ENCODE data around the gene PIGL.

DNA sequence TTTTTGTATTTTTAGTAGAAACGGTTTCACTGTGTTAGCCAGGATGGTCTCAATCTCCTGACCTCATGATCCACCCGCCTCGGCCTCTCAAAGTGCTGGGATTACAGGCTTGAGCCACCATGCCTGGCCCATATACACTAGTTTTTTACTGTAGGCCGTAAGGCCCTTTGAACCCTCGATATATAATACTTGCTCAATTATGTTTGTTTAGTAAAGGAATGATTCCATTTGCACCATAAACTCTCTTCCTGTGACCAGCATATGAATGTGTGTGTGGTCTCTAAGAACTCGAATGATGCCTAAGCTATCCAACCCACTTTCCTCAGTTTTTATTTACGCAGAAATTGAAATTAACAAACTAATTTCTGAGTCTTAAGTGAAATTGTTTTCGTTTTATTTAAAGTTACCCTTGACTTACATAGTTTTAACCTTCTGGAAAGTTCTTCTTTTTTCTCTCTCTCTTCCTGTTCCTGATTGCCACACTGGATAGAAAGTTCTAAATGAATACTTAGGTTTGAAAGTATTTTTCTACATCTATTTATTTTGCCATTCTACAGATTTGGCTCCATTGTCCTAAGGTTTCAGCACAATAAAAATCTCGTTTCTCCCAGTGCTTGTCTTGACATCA is 37.9 kb downstream of the PIGL start:
- TF ChIP-seq NR2C2 (CRISPR knock-in tag; IDR thresholded peaks at IDR 0.05), result no peak
- TF ChIP-seq, protein P1, sequence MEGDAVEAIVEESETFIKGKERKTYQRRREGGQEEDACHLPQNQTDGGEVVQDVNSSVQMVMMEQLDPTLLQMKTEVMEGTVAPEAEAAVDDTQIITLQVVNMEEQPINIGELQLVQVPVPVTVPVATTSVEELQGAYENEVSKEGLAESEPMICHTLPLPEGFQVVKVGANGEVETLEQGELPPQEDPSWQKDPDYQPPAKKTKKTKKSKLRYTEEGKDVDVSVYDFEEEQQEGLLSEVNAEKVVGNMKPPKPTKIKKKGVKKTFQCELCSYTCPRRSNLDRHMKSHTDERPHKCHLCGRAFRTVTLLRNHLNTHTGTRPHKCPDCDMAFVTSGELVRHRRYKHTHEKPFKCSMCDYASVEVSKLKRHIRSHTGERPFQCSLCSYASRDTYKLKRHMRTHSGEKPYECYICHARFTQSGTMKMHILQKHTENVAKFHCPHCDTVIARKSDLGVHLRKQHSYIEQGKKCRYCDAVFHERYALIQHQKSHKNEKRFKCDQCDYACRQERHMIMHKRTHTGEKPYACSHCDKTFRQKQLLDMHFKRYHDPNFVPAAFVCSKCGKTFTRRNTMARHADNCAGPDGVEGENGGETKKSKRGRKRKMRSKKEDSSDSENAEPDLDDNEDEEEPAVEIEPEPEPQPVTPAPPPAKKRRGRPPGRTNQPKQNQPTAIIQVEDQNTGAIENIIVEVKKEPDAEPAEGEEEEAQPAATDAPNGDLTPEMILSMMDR (IDR thresholded peaks at IDR 0.05), result no peak
- TF ChIP-seq TEAD4 (CRISPR knock-in tag; IDR thresholded peaks at IDR 0.05), result no peak
- TF ChIP-seq, protein P2, sequence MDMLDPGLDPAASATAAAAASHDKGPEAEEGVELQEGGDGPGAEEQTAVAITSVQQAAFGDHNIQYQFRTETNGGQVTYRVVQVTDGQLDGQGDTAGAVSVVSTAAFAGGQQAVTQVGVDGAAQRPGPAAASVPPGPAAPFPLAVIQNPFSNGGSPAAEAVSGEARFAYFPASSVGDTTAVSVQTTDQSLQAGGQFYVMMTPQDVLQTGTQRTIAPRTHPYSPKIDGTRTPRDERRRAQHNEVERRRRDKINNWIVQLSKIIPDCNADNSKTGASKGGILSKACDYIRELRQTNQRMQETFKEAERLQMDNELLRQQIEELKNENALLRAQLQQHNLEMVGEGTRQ (CRISPR knock-in tag; IDR thresholded peaks at IDR 0.05), result no peak
- no peak for TF ChIP-seq JUN (CRISPR knock-in tag; IDR thresholded peaks at IDR 0.05)
- TF ChIP-seq, protein P3, sequence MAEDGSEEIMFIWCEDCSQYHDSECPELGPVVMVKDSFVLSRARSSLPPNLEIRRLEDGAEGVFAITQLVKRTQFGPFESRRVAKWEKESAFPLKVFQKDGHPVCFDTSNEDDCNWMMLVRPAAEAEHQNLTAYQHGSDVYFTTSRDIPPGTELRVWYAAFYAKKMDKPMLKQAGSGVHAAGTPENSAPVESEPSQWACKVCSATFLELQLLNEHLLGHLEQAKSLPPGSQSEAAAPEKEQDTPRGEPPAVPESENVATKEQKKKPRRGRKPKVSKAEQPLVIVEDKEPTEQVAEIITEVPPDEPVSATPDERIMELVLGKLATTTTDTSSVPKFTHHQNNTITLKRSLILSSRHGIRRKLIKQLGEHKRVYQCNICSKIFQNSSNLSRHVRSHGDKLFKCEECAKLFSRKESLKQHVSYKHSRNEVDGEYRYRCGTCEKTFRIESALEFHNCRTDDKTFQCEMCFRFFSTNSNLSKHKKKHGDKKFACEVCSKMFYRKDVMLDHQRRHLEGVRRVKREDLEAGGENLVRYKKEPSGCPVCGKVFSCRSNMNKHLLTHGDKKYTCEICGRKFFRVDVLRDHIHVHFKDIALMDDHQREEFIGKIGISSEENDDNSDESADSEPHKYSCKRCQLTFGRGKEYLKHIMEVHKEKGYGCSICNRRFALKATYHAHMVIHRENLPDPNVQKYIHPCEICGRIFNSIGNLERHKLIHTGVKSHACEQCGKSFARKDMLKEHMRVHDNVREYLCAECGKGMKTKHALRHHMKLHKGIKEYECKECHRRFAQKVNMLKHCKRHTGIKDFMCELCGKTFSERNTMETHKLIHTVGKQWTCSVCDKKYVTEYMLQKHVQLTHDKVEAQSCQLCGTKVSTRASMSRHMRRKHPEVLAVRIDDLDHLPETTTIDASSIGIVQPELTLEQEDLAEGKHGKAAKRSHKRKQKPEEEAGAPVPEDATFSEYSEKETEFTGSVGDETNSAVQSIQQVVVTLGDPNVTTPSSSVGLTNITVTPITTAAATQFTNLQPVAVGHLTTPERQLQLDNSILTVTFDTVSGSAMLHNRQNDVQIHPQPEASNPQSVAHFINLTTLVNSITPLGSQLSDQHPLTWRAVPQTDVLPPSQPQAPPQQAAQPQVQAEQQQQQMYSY (CRISPR knock-in tag; IDR thresholded peaks at IDR 0.05), result no peak
- TF ChIP-seq, protein P4, sequence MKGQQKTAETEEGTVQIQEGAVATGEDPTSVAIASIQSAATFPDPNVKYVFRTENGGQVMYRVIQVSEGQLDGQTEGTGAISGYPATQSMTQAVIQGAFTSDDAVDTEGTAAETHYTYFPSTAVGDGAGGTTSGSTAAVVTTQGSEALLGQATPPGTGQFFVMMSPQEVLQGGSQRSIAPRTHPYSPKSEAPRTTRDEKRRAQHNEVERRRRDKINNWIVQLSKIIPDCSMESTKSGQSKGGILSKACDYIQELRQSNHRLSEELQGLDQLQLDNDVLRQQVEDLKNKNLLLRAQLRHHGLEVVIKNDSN (CRISPR knock-in tag; IDR thresholded peaks at IDR 0.05), result no peak
- TF ChIP-seq, protein P5, sequence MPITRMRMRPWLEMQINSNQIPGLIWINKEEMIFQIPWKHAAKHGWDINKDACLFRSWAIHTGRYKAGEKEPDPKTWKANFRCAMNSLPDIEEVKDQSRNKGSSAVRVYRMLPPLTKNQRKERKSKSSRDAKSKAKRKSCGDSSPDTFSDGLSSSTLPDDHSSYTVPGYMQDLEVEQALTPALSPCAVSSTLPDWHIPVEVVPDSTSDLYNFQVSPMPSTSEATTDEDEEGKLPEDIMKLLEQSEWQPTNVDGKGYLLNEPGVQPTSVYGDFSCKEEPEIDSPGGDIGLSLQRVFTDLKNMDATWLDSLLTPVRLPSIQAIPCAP (CRISPR knock-in tag; IDR thresholded peaks at IDR 0.05), result no peak
- TF ChIP-seq, protein P6, sequence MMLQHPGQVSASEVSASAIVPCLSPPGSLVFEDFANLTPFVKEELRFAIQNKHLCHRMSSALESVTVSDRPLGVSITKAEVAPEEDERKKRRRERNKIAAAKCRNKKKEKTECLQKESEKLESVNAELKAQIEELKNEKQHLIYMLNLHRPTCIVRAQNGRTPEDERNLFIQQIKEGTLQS (CRISPR knock-in tag; conservative IDR thresholded peaks at IDR 0.05), result no peak
- no peak for TF ChIP-seq SMAD3 (CRISPR knock-in tag; IDR thresholded peaks at IDR 0.05; ENCODE audit: borderline replicate concordance)

Data from WTC11 (cell line).